HL-60 (cell line): Measurements from ENCODE around the gene ETV5.

Experiments
- CTCF ChIP-seq: IDR thresholded peaks from one replicate; pipeline ENCODE4 v1.5.1; 2011; ENCODE audit warnings: low read length, control low read depth, inconsistent platforms; ENCODE audit not compliant: insufficient read depth
- GABPA ChIP-seq: IDR thresholded peaks from 2 replicates; pipeline ENCODE4 v1.6.1; 2012; ENCODE audit warnings: low read depth
- POLR2AphosphoS5 ChIP-seq: IDR thresholded peaks from 2 replicates; pipeline ENCODE4 v1.6.1; 2012; ENCODE audit warnings: low read depth
- REST ChIP-seq: IDR thresholded peaks from 2 replicates; pipeline ENCODE4 v1.6.1; 2012; ENCODE audit warnings: low read depth; ENCODE audit not compliant: insufficient replicate concordance
- SPI1 ChIP-seq: IDR thresholded peaks from 2 replicates; pipeline ENCODE4 v1.6.1; 2012; ENCODE audit warnings: low read depth, mild to moderate bottlenecking, borderline replicate concordance

- no peak for TF ChIP-seq REST
- no peak for TF ChIP-seq GABPA
- no peak for TF ChIP-seq CTCF
- TF ChIP-seq SPI1 = no peak
- TF ChIP-seq POLR2AphosphoS5 = no peak
These were observed 20.6 kb downstream of the ETV5 start for GRCh38 chr3:186088335-186088734.
